Thymus (tissue), 11 donors: Measurements from ENCODE around the gene IGF2BP2. TPM values are rescaled to one million over a fixed set of nuclear protein-coding genes. Genes with fewer than 3 reads are reported as not detected.

ENCODE experiments used
- DNase-seq, 9 donors: peaks; one replicate each; pipeline ENCODE4 v3.0.0-alpha.2; 2013; ENCODE audit warnings: low spot score in 9 of 9, low read depth in 6 of 9, missing footprints in 1 of 9
- H3K27ac ChIP-seq, 2 donors: one replicate each; pipeline ENCODE4 v1.5.1; 2013; ENCODE audit warnings: control low read depth in 1 of 2, low read depth in 1 of 2, low read length in 1 of 2, mild to moderate bottlenecking in 1 of 2, moderate library complexity in 1 of 2
- H3K27me3 ChIP-seq, 2 donors: one replicate each; pipeline ENCODE4 v1.5.1; 2013; ENCODE audit warnings: low read length in 1 of 2; ENCODE audit not compliant: control insufficient read depth in 2 of 2, insufficient read depth in 1 of 2
- H3K36me3 ChIP-seq, 2 donors: one replicate each; pipeline ENCODE4 v1.5.1; 2013; ENCODE audit warnings: low read length in 1 of 2, mild to moderate bottlenecking in 1 of 2, moderate library complexity in 1 of 2; ENCODE audit not compliant: control insufficient read depth in 2 of 2, insufficient read depth in 2 of 2
- H3K4me1 ChIP-seq, 2 donors: one replicate each; pipeline ENCODE4 v1.5.1; 2013; ENCODE audit warnings: low read length in 2 of 2; ENCODE audit not compliant: control insufficient read depth in 2 of 2, insufficient read depth in 2 of 2
- H3K4me3 ChIP-seq, 2 donors: one replicate each; pipeline ENCODE4 v1.5.1; 2013; ENCODE audit warnings: low read length in 2 of 2, control low read depth in 1 of 2, mild to moderate bottlenecking in 1 of 2
- H3K9me3 ChIP-seq, 2 donors: one replicate each; pipeline ENCODE4 v1.5.1; 2013; ENCODE audit warnings: low read length in 1 of 2, mild to moderate bottlenecking in 1 of 2; ENCODE audit not compliant: control insufficient read depth in 2 of 2, insufficient read depth in 1 of 2
- WGBS: extraction: QIAGEN DNeasy Blood & Tissue Kit; methylation state at CpG from one replicate; pipeline ENCODE4 v1.1.7; 2013; 5-methylcytosine and 5-hydroxymethylcytosine counted together
- polyA plus RNA-seq: library from polyadenylated mRNA; stranded (reverse); fragments of 200-250 nt; gene quantifications from one replicate; pipeline ENCODE4 v1.2.3, GENCODE V29; 2013
- total RNA-seq: library from RNA; stranded (reverse); fragments of 120-200 nt; gene quantifications from one replicate; pipeline ENCODE4 v1.2.4, GENCODE V29; 2013
- donor health status: healthy.

The IGF2BP2 gene
- total and polyA plus RNA-seq, 2 donors: 2.0 to 12.1 TPM

DNA sequence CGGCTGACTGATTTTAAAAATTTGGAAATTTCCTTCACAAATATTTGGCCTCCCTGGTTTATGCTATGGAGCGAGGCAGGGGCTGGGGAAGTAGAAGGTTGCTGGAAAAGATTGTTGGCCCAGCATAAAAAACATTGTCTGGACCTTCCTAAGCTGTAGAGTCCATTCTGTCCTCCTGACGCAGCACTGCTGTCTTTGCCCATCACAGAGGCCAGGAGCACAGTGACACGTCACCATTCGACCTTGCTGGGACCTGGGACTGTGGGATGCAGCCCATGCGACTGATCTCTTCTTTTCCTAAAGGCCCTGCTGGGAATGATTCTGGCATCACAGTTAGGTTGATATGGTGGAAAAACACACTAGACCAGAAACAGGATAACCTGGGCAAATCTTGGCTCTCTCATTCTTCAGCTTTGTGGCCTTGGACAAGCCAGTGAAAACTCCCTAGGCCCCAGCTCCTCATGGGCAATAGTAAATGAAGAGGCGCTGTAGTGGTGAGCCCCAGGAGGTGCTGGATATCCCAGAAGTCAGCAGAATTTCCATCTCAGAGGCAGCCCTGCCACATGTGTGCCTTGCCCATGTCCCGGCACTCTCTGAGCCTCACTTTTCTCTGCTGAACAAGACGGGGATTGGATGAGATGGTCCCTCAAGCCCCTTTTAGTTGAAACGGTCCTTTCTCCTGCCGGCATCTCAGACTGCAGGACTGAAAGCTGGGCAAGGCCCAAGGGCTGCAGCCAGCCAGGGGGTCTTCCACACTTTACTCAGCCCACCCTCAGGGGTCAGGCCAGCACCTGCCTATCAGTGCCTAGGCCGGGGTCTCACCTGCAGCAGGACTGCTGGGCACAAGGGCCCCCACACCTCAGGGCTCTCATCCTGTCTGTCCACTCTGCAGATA, 169.2 kb downstream of the IGF2BP2 start:
- Histone ChIP-seq H3K27me3 (no peaks in the 10 kb centered on the region), H3K27ac (no peak overlapping the region), H3K36me3 (peaks cover 0 to 41% of the 10 kb centered on the region in 2 donors), H3K9me3 (no peaks in the 10 kb centered on the region), H3K4me3 (no peak overlapping the region), H3K4me1 (no peaks in the 10 kb centered on the region)
- 98% methylated on average over 12 of the region's 12 CpGs for WGBS
- no peak for DNase-seq

DNA sequence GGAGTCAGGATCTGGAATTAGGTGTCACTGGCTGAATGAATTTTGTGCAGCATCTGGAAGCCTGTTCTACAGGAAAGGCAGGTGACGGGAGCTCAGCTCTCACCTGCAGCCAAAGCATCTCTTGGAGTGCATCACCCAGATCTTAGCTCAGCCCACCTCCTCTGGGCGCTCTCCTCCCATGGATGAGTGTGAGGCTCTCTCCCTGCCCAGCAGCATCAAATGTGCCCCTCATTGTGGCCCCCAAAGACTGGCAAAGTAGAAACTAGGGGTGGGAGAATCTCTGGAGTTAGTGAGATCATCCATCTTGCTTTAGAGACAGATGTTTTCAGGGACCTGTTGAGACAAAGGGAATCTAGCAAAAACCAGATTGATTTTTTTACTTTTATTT, 170.1 kb downstream of the IGF2BP2 start:
- Histone ChIP-seq H3K36me3 (peaks cover 0 to 38% of the 10 kb centered on the region in 2 donors), H3K9me3 (no peaks in the 10 kb centered on the region), H3K27me3 (no peaks in the 10 kb centered on the region), H3K27ac (no peak overlapping the region), H3K4me1 (no peaks in the 10 kb centered on the region), H3K4me3 (no peak overlapping the region)
- 93% methylated on average over 2 of the region's 2 CpGs for WGBS
- no peak for DNase-seq

DNA sequence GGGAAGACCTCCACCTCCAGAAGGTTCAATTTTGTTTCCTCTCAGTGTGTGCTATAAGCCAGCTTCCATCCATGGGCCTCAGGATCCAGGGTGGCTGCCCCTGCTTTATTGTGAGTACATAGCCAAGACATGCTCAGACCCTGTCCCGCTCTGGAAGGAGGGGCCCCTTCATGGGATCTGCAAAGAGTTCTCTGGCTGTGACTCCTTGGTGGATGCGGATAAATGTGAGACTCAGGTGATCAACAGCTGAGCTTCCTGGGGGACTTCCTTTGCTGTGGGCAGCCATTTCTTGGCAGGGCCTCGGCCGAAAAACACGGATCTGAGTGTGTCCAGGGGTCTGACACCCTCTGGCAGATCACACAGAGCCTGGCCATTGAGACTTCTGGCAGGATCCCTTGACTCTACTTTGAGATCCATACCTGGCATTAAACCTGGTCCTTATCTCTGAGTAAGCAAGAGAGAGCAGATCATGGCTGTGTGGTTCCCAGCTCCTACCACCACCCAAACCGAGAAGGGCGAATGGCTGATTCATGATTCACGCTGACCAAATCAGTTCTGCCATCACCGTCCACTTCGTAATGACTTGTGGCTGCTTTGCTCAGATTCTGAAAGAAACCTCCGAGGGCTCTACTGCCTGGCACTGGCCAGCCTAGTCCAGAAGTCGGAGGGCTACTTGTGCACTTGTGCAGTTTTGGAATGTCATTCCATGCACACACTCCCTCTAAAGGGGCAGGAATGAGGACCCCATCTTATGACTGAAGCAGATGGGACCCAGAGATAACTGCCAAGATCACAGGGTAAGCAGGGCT, 170.7 kb downstream of the IGF2BP2 start:
- Histone ChIP-seq H3K36me3 (peaks cover 0 to 41% of the 10 kb centered on the region in 2 donors), H3K27me3 (no peaks in the 10 kb centered on the region), H3K27ac (peak overlapping the region in 1 of 2 donors; percentile 9), H3K9me3 (no peaks in the 10 kb centered on the region), H3K4me3 (no peak overlapping the region), H3K4me1 (no peaks in the 10 kb centered on the region)
- no peak for DNase-seq
- 98% methylated on average over 12 of the region's 12 CpGs for WGBS

DNA sequence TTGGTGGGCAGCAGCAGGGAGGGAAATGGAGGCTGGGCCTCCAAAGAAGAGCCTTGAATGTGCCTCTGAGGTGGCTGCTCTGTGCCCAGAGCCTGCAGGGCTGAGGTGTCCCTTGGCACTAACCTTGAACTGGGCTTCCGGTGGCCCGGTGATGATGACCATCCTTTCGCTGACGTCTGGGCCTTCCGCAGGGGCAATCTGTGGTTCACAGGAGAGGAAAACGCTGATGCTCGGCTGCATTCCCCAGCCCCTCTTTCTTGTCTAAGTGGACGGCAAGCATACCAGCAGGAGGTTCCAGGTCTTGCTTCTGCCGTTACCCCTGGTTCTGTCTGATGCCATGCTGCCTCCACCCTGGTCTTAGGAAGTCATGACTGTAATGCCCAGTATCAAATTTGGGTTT, 172.9 kb downstream of the IGF2BP2 start:
- Histone ChIP-seq H3K27me3 (no peaks in the 10 kb centered on the region), H3K9me3 (no peaks in the 10 kb centered on the region), H3K4me3 (no peak overlapping the region), H3K27ac (no peak overlapping the region), H3K4me1 (no peaks in the 10 kb centered on the region), H3K36me3 (peaks cover 0 to 39% of the 10 kb centered on the region in 2 donors)
- WGBS: 99% methylated on average over 9 of the region's 9 CpGs
- DNase-seq: no peak

DNA sequence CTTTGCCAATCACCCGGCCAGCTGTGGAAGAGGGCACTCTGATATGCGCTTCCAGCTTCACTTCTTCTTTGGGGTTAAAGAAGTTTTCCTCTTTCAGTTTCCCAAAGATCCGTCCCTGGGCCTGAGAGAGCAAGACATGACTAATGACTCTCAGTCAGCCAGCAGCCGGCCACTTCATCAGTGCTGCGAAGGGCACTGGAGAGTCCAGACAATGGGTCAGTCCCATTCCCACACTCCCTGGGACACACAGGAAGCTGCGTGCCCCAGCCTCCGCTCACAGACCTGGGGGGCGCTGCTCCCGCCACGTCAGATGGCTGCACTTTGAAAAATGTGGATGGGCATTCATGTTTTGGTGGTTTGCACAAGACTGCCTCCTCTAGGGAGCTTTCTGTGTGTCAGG, 175.4 kb downstream of the IGF2BP2 start:
- Histone ChIP-seq H3K36me3 (peaks cover 0 to 24% of the 10 kb centered on the region in 2 donors), H3K9me3 (no peaks in the 10 kb centered on the region), H3K27ac (no peak overlapping the region), H3K27me3 (no peaks in the 10 kb centered on the region), H3K4me3 (no peak overlapping the region), H3K4me1 (peaks cover 0 to 6% of the 10 kb centered on the region in 2 donors)
- no peak for DNase-seq
- WGBS: 92% methylated on average over 10 of the region's 10 CpGs

DNA sequence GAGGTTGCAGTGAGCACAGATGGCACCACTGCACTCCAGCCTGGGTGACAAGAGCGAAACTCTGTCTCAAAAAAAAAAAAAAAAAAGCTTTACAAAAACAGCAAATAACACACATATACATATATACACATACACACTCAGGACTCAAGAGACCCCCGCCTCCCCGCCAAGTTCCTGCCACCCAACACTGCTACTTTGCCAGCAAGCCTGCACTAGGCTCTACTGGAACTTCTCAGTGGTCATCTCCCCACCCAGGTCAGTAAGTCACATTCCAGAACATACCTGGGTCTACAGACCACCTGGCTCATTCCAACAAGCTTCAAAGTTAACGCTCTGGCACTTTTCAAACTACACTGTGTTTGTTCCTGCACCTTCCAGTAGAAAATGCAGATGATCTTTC, 176.4 kb downstream of the IGF2BP2 start:
- 98% methylated on average over 4 of the region's 4 CpGs for WGBS
- Histone ChIP-seq H3K36me3 (peaks cover 0 to 16% of the 10 kb centered on the region in 2 donors), H3K9me3 (no peaks in the 10 kb centered on the region), H3K27me3 (no peaks in the 10 kb centered on the region), H3K4me1 (peaks cover 0 to 6% of the 10 kb centered on the region in 2 donors), H3K27ac (no peak overlapping the region), H3K4me3 (no peak overlapping the region)
- DNase-seq: no peak

DNA sequence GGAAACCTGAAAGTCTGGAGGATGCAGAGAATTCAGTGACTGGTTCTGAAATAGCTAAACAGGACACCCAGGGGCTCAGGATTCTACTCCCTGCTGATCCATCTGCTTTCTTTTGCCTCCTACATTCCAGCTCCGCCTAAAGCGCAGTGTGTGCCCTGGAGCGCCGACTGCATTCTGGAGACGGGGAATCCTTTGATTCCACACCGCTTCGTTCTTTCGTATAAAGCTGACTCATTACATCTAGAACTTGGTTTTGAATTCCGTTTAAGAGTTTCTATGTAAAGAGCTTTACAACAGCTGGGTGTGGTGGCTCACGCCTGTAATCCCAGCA, 177.0 kb downstream of the IGF2BP2 start:
- peaks cover 0 to 16% of the 10 kb centered on the region in 2 donors for H3K36me3 ChIP-seq
- 98% methylated on average over 10 of the region's 10 CpGs for WGBS

DNA sequence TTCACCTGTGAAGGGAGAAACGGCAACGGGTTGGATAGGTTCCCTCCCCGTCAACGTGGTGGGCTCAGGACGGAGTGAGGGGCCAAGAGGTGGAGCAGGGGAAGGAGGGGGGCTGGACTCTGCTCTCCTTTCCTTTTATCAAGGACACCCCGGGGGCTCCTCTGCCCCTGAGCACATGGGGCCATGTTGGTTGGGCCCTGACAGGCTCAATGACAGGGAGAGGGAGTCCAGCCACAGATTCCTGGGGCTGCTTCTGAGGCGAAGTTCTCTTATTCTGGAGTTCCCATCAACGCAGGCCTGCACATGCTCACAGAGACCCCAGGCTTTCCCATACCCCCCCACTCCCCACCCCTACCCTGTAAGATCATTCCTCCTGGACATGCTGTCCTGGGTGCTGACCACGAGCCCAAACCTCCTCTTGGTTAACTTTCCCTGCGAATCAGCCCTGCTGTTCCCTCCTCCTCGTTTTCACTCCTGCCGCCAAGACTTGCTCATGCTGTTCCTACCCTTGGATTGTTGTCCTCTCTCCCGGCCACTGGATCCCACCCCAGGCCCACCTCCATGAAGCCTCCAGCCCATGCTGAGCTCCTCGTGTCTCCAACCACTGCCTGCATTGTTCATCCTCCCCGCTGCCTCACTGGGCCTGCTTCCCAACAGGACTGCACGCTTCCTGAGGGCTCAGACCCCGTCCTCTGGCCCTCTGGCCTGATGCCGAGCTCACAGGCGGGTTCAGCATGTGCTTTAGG, 177.5 kb downstream of the IGF2BP2 start:
- Histone ChIP-seq H3K4me3 (no peak overlapping the region), H3K36me3 (peaks cover 0 to 16% of the 10 kb centered on the region in 2 donors), H3K27ac (no peak overlapping the region), H3K27me3 (no peaks in the 10 kb centered on the region), H3K4me1 (peaks cover 0 to 6% of the 10 kb centered on the region in 2 donors), H3K9me3 (no peaks in the 10 kb centered on the region)
- WGBS: 90% methylated on average over 19 of the region's 19 CpGs
- no peak for DNase-seq

More for the DNA sequence above, 177.0 kb downstream of the IGF2BP2 start:
- Histone ChIP-seq H3K4me1 (peaks cover 0 to 6% of the 10 kb centered on the region in 2 donors), H3K27ac (no peak overlapping the region), H3K4me3 (no peak overlapping the region), H3K27me3 (no peaks in the 10 kb centered on the region), H3K9me3 (no peaks in the 10 kb centered on the region)
- DNase-seq: no peak
